ENCODE measurements around the gene PPFIA4. TPM values are rescaled to one million over a fixed set of nuclear protein-coding genes. Genes with fewer than 3 reads are reported as not detected.

PPFIA4 gene
- total and polyA plus RNA-seq, 2 donors, result 0.82 to 2.1 TPM

DNA sequence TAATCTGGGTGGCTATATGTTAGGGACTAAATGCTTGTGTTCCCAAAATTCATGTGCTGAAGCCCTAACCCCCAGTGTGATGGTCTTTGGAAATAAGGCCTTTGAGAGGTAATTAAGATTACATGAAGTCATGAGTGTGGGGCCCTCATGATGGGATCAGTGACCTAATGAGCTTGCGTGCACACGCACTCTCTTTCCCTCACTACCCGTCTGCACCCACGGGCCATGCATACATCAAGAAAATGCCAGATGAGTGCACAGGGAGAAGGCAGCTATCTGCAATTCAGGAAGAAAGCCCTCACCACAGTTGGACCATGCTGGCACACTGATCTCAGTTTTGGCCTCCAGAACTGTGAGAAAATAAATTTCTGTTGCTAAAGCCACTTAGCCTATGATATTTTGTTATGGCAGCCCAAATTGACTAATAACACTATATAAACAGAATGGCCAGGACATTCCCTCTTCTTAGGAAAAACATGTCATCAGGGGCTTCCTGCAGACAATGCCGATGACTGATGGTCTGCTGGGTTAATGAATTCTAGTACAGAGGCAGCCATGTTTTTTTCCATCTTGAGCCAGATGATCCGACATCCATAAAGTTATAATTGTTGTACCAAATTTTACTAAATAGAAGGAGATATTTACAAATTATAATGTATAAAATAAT, 77.7 kb downstream of the PPFIA4 start:
- H3K4me3 ChIP-seq (ENCODE audit: low read length in 2 of 2), result no peak overlapping the region
- peaks cover 0 to 2% of the 10 kb centered on the region in 2 donors for H3K27me3 ChIP-seq (ENCODE audit: control insufficient read depth in 2 of 2, insufficient read depth in 1 of 2, low read length in 1 of 2)
- H3K27ac ChIP-seq (ENCODE audit: low read depth in 1 of 2, low read length in 1 of 2), result no peak overlapping the region
- H3K4me1 ChIP-seq (ENCODE audit: control insufficient read depth in 2 of 2, insufficient read depth in 2 of 2, low read length in 2 of 2), result no peaks in the 10 kb centered on the region
- no peaks in the 10 kb centered on the region for H3K9me3 ChIP-seq (ENCODE audit: control insufficient read depth in 2 of 2, insufficient read depth in 1 of 2, low read length in 1 of 2)
- DNase-seq (ENCODE audit: low read depth in 6 of 9, low spot score in 9 of 9), result no peak
- 96% methylated on average over 6 of the region's 6 CpGs for WGBS
- no peaks in the 10 kb centered on the region for H3K36me3 ChIP-seq (ENCODE audit: control insufficient read depth in 2 of 2, insufficient read depth in 2 of 2, low read length in 1 of 2)

DNA sequence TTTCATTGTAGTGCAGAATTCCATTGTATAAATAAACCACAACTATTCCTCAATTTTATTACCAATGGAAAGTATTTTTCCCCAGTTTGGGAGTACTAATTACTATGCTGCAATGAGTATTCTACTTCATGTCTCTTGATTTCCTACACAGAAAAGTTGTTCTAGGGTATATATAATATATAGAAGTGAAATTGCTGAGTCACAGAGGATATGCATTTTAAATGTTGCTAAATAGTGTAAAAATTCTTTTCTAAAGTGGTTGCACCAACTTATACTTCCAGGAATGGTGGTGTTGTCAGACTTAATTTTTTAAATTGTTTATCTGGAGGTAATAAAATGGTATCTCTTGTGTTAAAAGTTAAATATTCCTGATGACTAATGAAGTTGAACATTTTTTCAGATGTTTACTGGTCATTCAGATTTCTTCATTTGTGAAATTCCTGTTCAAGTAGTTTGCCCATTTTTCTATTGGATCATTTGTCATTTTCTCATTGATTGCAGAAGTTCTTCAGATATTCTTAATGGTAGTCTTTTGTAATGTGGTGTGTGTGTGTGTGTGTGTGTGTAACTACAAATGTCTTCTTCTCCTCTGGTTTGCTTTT, 78.6 kb downstream of the PPFIA4 start:
- H3K9me3 ChIP-seq (ENCODE audit: control insufficient read depth in 2 of 2, insufficient read depth in 1 of 2, low read length in 1 of 2), result no peaks in the 10 kb centered on the region
- DNase-seq (ENCODE audit: low read depth in 6 of 9, low spot score in 9 of 9), result no peak
- H3K36me3 ChIP-seq (ENCODE audit: control insufficient read depth in 2 of 2, insufficient read depth in 2 of 2, low read length in 1 of 2), result no peaks in the 10 kb centered on the region
- H3K27ac ChIP-seq (ENCODE audit: low read depth in 1 of 2, low read length in 1 of 2), result no peak overlapping the region
- H3K4me1 ChIP-seq (ENCODE audit: control insufficient read depth in 2 of 2, insufficient read depth in 2 of 2, low read length in 2 of 2), result no peaks in the 10 kb centered on the region
- H3K27me3 ChIP-seq (ENCODE audit: control insufficient read depth in 2 of 2, insufficient read depth in 1 of 2, low read length in 1 of 2), result peaks cover 0 to 2% of the 10 kb centered on the region in 2 donors
- no peak overlapping the region for H3K4me3 ChIP-seq (ENCODE audit: low read length in 2 of 2)

DNA sequence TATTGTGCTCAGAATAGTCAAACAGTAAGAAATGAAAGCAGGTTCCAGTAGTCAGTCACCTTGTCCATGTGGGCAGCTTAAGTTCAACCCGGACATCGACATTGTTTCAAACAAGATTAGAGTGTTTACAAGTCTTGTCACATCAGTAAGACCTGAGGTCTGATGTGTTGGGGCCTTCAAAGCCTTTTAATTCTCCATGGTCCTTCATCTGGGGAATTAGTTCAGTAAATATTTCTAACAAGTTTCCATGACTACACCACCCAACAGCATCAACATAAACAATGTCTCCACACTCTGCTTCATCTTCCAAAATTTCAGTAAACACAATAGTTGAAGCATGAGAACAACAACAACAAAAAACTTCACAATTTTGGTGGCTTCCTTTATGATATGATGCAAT, 86.2 kb downstream of the PPFIA4 start:
- peaks cover 5 to 23% of the 10 kb centered on the region in 2 donors for H3K27me3 ChIP-seq (ENCODE audit: control insufficient read depth in 2 of 2, insufficient read depth in 1 of 2, low read length in 1 of 2)
- no peak for DNase-seq (ENCODE audit: low read depth in 6 of 9, low spot score in 9 of 9)
- H3K27ac ChIP-seq (ENCODE audit: low read depth in 1 of 2, low read length in 1 of 2), result no peak overlapping the region
- H3K9me3 ChIP-seq (ENCODE audit: control insufficient read depth in 2 of 2, insufficient read depth in 1 of 2, low read length in 1 of 2), result peaks cover 0 to 1% of the 10 kb centered on the region in 2 donors
- no peaks in the 10 kb centered on the region for H3K4me1 ChIP-seq (ENCODE audit: control insufficient read depth in 2 of 2, insufficient read depth in 2 of 2, low read length in 2 of 2)
- no peaks in the 10 kb centered on the region for H3K36me3 ChIP-seq (ENCODE audit: control insufficient read depth in 2 of 2, insufficient read depth in 2 of 2, low read length in 1 of 2)
- 82% methylated on average over 2 of the region's 2 CpGs for WGBS
- no peak overlapping the region for H3K4me3 ChIP-seq (ENCODE audit: low read length in 2 of 2)

DNA sequence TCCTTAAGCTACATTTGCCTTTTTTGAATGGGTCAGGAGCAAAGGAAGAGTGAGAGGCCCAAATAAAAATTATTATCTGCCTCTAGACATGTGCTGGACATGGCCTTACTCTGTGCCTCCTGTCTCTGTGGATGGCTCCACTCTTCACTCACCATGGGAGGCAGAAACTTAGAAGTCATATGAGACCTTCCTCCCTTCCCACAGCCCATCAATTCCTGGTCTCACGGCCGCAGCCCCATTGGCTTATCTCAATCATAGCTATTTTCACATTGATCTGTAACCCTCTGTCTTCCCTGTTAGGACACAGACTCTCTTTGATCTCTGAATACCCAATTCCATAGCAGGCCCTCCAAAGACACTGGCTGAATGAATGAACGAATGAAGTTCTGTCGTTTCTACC, 87.0 kb downstream of the PPFIA4 start:
- 95% methylated on average over 4 of the region's 4 CpGs for WGBS
- H3K9me3 ChIP-seq (ENCODE audit: control insufficient read depth in 2 of 2, insufficient read depth in 1 of 2, low read length in 1 of 2), result peaks cover 0 to 2% of the 10 kb centered on the region in 2 donors
- no peak for DNase-seq (ENCODE audit: low read depth in 6 of 9, low spot score in 9 of 9)
- H3K27me3 ChIP-seq (ENCODE audit: control insufficient read depth in 2 of 2, insufficient read depth in 1 of 2, low read length in 1 of 2), result peaks cover 7 to 31% of the 10 kb centered on the region in 2 donors
- no peak overlapping the region for H3K4me3 ChIP-seq (ENCODE audit: low read length in 2 of 2)
- H3K27ac ChIP-seq (ENCODE audit: low read depth in 1 of 2, low read length in 1 of 2), result no peak overlapping the region
- no peaks in the 10 kb centered on the region for H3K4me1 ChIP-seq (ENCODE audit: control insufficient read depth in 2 of 2, insufficient read depth in 2 of 2, low read length in 2 of 2)
- no peaks in the 10 kb centered on the region for H3K36me3 ChIP-seq (ENCODE audit: control insufficient read depth in 2 of 2, insufficient read depth in 2 of 2, low read length in 1 of 2)

DNA sequence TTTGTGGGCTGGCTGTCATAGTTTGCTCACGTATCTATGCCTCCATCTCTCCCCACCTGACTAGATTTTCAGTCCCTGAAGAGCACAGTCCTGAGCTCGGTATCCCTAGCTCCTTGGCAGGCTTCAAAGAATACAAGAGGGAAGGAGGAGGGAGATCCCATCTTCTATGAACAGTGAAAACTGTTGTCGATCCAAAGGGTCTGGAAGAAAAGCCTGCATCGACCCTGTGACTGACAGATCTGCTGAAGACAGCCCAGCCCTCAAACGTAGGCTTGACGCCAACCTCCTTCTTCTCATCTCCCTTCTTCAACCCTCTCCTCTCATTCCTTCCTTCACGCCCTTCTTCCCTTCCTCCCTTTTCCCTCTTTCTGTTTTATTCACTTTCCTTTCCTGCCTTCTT, 87.9 kb downstream of the PPFIA4 start:
- H3K27ac ChIP-seq (ENCODE audit: low read depth in 1 of 2, low read length in 1 of 2), result no peak overlapping the region
- H3K4me3 ChIP-seq (ENCODE audit: low read length in 2 of 2), result no peak overlapping the region
- no peaks in the 10 kb centered on the region for H3K36me3 ChIP-seq (ENCODE audit: control insufficient read depth in 2 of 2, insufficient read depth in 2 of 2, low read length in 1 of 2)
- H3K27me3 ChIP-seq (ENCODE audit: control insufficient read depth in 2 of 2, insufficient read depth in 1 of 2, low read length in 1 of 2), result peaks cover 7 to 40% of the 10 kb centered on the region in 2 donors
- H3K4me1 ChIP-seq (ENCODE audit: control insufficient read depth in 2 of 2, insufficient read depth in 2 of 2, low read length in 2 of 2), result no peaks in the 10 kb centered on the region
- WGBS, result 89% methylated on average over 7 of the region's 7 CpGs
- no peak for DNase-seq (ENCODE audit: low read depth in 6 of 9, low spot score in 9 of 9)
- peaks cover 0 to 2% of the 10 kb centered on the region in 2 donors for H3K9me3 ChIP-seq (ENCODE audit: control insufficient read depth in 2 of 2, insufficient read depth in 1 of 2, low read length in 1 of 2)

DNA sequence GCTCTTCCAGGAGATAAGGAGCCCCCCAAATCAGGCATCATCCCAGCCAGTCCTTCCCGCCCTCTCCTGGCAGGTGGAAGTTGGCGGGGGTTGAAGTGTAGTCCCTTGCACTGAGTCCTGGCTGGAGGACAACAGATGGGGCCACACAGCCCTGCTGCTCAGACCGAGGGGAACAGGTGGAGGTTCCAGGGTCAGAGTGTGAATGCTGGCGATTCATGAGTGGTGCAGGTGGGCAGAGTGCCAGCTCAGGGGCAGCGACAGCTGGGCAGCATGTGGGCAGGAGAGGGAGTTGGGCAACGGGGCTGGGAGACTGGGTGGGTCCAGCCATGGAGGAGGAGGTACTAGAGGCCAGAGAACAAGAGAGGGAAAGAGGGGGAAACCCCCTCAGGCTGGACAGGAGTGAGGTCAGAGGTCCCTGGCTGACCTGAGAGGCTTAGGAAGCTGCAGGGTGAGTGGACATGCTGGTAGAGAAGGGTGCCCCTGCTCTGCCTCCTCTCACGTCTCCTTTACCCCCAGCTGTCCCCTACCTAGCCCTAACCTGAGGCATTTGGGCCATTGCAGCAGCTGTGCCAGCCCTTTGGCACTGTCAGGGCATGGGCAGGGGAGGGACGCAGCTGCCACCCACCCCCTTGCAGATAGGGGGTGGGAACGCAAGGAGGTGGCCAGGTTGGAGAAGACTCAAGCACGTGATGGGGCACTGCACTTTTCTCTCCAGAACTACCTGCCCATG, 90.0 kb downstream of the PPFIA4 start:
- Histone ChIP-seq H3K36me3 (ENCODE audit: control insufficient read depth in 2 of 2, insufficient read depth in 2 of 2, low read length in 1 of 2) (no peaks in the 10 kb centered on the region), H3K4me1 (ENCODE audit: control insufficient read depth in 2 of 2, insufficient read depth in 2 of 2, low read length in 2 of 2) (no peaks in the 10 kb centered on the region), H3K4me3 (ENCODE audit: low read length in 2 of 2) (no peak overlapping the region), H3K9me3 (ENCODE audit: control insufficient read depth in 2 of 2, insufficient read depth in 1 of 2, low read length in 1 of 2) (peaks cover 0 to 2% of the 10 kb centered on the region in 2 donors), H3K27ac (ENCODE audit: low read depth in 1 of 2, low read length in 1 of 2) (no peak overlapping the region), H3K27me3 (ENCODE audit: control insufficient read depth in 2 of 2, insufficient read depth in 1 of 2, low read length in 1 of 2) (peaks cover 7 to 48% of the 10 kb centered on the region in 2 donors)
- no peak for DNase-seq (ENCODE audit: low read depth in 6 of 9, low spot score in 9 of 9)
- 89% methylated on average over 10 of the region's 10 CpGs for WGBS

GRCh38 chr1:203117611-203118575, 91.6 kb downstream of the PPFIA4 start:
- no peak overlapping the region for H3K27ac ChIP-seq (ENCODE audit: low read depth in 1 of 2, low read length in 1 of 2)
- peak in 3 of 9 donors; percentile 30 to 37 (median 33) for DNase-seq (ENCODE audit: low read depth in 6 of 9, low spot score in 9 of 9)
- 35% methylated on average over 35 of the region's 35 CpGs for WGBS
- H3K4me1 ChIP-seq (ENCODE audit: control insufficient read depth in 2 of 2, insufficient read depth in 2 of 2, low read length in 2 of 2), result no peaks in the 10 kb centered on the region
- H3K27me3 ChIP-seq (ENCODE audit: control insufficient read depth in 2 of 2, insufficient read depth in 1 of 2, low read length in 1 of 2), result peaks cover 7 to 63% of the 10 kb centered on the region in 2 donors
- peaks cover 0 to 2% of the 10 kb centered on the region in 2 donors for H3K9me3 ChIP-seq (ENCODE audit: control insufficient read depth in 2 of 2, insufficient read depth in 1 of 2, low read length in 1 of 2)
- no peak overlapping the region for H3K4me3 ChIP-seq (ENCODE audit: low read length in 2 of 2)
- H3K36me3 ChIP-seq (ENCODE audit: control insufficient read depth in 2 of 2, insufficient read depth in 2 of 2, low read length in 1 of 2), result no peaks in the 10 kb centered on the region

- Histone ChIP-seq H3K27ac (ENCODE audit: low read depth in 1 of 2, low read length in 1 of 2) (no peak overlapping the region), H3K36me3 (ENCODE audit: control insufficient read depth in 2 of 2, insufficient read depth in 2 of 2, low read length in 1 of 2) (no peaks in the 10 kb centered on the region), H3K4me1 (ENCODE audit: control insufficient read depth in 2 of 2, insufficient read depth in 2 of 2, low read length in 2 of 2) (no peaks in the 10 kb centered on the region), H3K9me3 (ENCODE audit: control insufficient read depth in 2 of 2, insufficient read depth in 1 of 2, low read length in 1 of 2) (peaks cover 0 to 2% of the 10 kb centered on the region in 2 donors), H3K4me3 (ENCODE audit: low read length in 2 of 2) (no peak overlapping the region), H3K27me3 (ENCODE audit: control insufficient read depth in 2 of 2, insufficient read depth in 1 of 2, low read length in 1 of 2) (peaks cover 7 to 79% of the 10 kb centered on the region in 2 donors)
- DNase-seq (ENCODE audit: low read depth in 6 of 9, low spot score in 9 of 9), result no peak
- WGBS, result 78% methylated on average over 7 of the region's 7 CpGs
Observed at GRCh38 chr1:203120325-203121153, 94.2 kb downstream of the PPFIA4 start.
